Testis (tissue), 3 donors: Measurements from ENCODE around the gene RAMP2. TPM values are rescaled to one million over a fixed set of nuclear protein-coding genes. Genes with fewer than 3 reads are reported as not detected.

Source experiments
- DNase-seq: peaks from one replicate; pipeline ENCODE4 v3.0.0-alpha.2; 2019
- H3K27ac ChIP-seq, 2 donors: fragments of 200-600 bp; sonication (generic); one replicate each; pipeline ENCODE4 v1.5.1; 2019
- H3K27me3 ChIP-seq: fragments of 200-600 bp; sonication (generic); one replicate; pipeline ENCODE4 v1.5.1; 2019
- H3K36me3 ChIP-seq: fragments of 200-600 bp; sonication (generic); one replicate; pipeline ENCODE4 v1.5.1; 2017; ENCODE audit warnings: low read depth; ENCODE audit errors: missing control alignments
- H3K4me1 ChIP-seq: fragments of 200-600 bp; sonication (generic); one replicate; pipeline ENCODE4 v1.5.1; 2019
- H3K4me3 ChIP-seq, 2 donors: fragments of 200-600 bp; sonication (generic); one replicate each; pipeline ENCODE4 v1.5.1; 2017 to 2019
- H3K9me3 ChIP-seq: fragments of 200-600 bp; sonication (generic); one replicate; pipeline ENCODE4 v1.5.1; 2017
- CTCF ChIP-seq, 3 experiments: fragments of 450-650 bp in 2 of 3; fragments of 200-600 bp in 1 of 3; sonication (generic) in 1 of 3; IDR thresholded peaks; one replicate each; pipeline ENCODE4 v1.5.1; 2016 to 2019; ENCODE audit warnings: antibody characterized with exemption in 3 of 3, mild to moderate bottlenecking in 2 of 3, moderate library complexity in 1 of 3
- POLR2A ChIP-seq: fragments of 450-650 bp; IDR thresholded peaks from one replicate; pipeline ENCODE4 v1.6.1; 2017; ENCODE audit warnings: antibody characterized with exemption, mild to moderate bottlenecking, moderate library complexity
- WGBS, 2 donors: methylation state at CpG; one replicate each; pipeline ENCODE4 v1.1.5; 2018; 5-methylcytosine and 5-hydroxymethylcytosine counted together
- intact Hi-C: fragments of 100-400 bp; cut with DNase I; formaldehyde crosslinking; loops from one replicate; pipeline ENCODE4 v1.15.1; 2023; ENCODE audit warnings: low total_unique reads
- polyA plus RNA-seq: library from polyadenylated mRNA; stranded (reverse); fragments of 350-450 nt; fragmentation: Illumina TruSeq; extraction: RNeasy Lipid Tissue Mini Kit (QIAGEN cat#74804); gene quantifications from one replicate; pipeline ENCODE4 v1.2.3, GENCODE V29; 2014; ENCODE audit warnings: low read depth, low replicate concordance; ENCODE audit not compliant: insufficient read depth
- total RNA-seq, 2 donors: library from RNA; depleted of rRNA; stranded (reverse); fragments of >200 nt; gene quantifications; one replicate each; pipeline ENCODE4 v1.2.3, GENCODE V29; 2016

Gene RAMP2
- total and polyA plus RNA-seq, 3 donors from 2014 or later, result 6.9 to 38.2 (median 14.6) TPM

GRCh38 chr17:42772945-42773289, 11.9 kb downstream of the RAMP2 start:
- Histone ChIP-seq H3K27ac (peak overlapping the region in 1 of 2 donors; percentile 79), H3K9me3 (no peaks in the 10 kb centered on the region), H3K4me1 (peaks cover 5% of the 10 kb centered on the region), H3K36me3 (no peaks in the 10 kb centered on the region), H3K4me3 (peak overlapping the region; percentile 76 to 81), H3K27me3 (no peaks in the 10 kb centered on the region)
- DNase-seq, result no peak
- intact Hi-C loops, result no loop called here
- WGBS, 2 donors, result 0 to 3% methylated on average over 3 of the region's 3 CpGs
- TF ChIP-seq CTCF (IDR thresholded peaks at IDR 0.05) (no peak), POLR2A (no peak)

GRCh38 chr17:42773290-42774035, 12.4 kb downstream of the RAMP2 start, which contains the start of gene VPS25:
VPS25 (plus strand) TSS chr17:42773449; CDS start chr17:42773476, 27 bp downstream.
- Histone ChIP-seq H3K4me1 (peaks cover 5% of the 10 kb centered on the region), H3K4me3 (peak within 1 kb of the TSS; percentile 76 to 81), H3K27ac (peak within 1 kb of the TSS in 1 of 2 donors; percentile 79), H3K36me3 (no peaks in the 10 kb centered on the region), H3K9me3 (no peaks in the 10 kb centered on the region), H3K27me3 (no peaks in the 10 kb centered on the region)
- peak; percentile 88 for DNase-seq
- 0 to 1% methylated on average over 30 to 39 of the region's 39 CpGs for WGBS, 2 donors
- intact Hi-C loops, result no loop called here
- TF ChIP-seq POLR2A, result no peak
- no peak for TF ChIP-seq CTCF (IDR thresholded peaks at IDR 0.05)

- Histone ChIP-seq H3K9me3 (no peaks in the 10 kb centered on the region), H3K27ac (peak overlapping the region in 1 of 2 donors; percentile 79), H3K36me3 (no peaks in the 10 kb centered on the region), H3K27me3 (no peaks in the 10 kb centered on the region), H3K4me3 (peak overlapping the region; percentile 76 to 81), H3K4me1 (peaks cover 5% of the 10 kb centered on the region)
- DNase-seq, result no peak
- TF ChIP-seq CTCF (IDR thresholded peaks at IDR 0.05) (no peak), POLR2A (no peak)
- WGBS, 2 donors, result 72 to 76% methylated on average over 3 of the region's 3 CpGs
- intact Hi-C loops, result no loop called here
Observed at GRCh38 chr17:42774066-42774745, 13.2 kb downstream of the RAMP2 start.

- intact Hi-C loops, result no loop called here
- H3K36me3 ChIP-seq, result no peaks in the 10 kb centered on the region
- 60 to 65% methylated on average over 3 of the region's 3 CpGs for WGBS, 2 donors
Observed at GRCh38 chr17:42775534-42776098, 14.6 kb downstream of the RAMP2 start.

More at GRCh38 chr17:42775534-42776098, 14.6 kb downstream of the RAMP2 start:
- H3K27ac ChIP-seq, result no peak overlapping the region
- TF ChIP-seq CTCF (IDR thresholded peaks at IDR 0.05) (no peak), POLR2A (no peak)
- DNase-seq, result no peak
- no peaks in the 10 kb centered on the region for H3K27me3 ChIP-seq
- H3K9me3 ChIP-seq, result no peaks in the 10 kb centered on the region
- no peak overlapping the region for H3K4me3 ChIP-seq
- peaks cover 5% of the 10 kb centered on the region for H3K4me1 ChIP-seq
